Measurements from ENCODE around the gene KRT15. TPM values are rescaled to one million over a fixed set of nuclear protein-coding genes. Genes with fewer than 3 reads are reported as not detected.

The KRT15 gene
- 11.1 and 18.7 TPM in 2 replicates for total RNA-seq (2014; rRNA removed; shearing (Covaris generic))

DNA sequence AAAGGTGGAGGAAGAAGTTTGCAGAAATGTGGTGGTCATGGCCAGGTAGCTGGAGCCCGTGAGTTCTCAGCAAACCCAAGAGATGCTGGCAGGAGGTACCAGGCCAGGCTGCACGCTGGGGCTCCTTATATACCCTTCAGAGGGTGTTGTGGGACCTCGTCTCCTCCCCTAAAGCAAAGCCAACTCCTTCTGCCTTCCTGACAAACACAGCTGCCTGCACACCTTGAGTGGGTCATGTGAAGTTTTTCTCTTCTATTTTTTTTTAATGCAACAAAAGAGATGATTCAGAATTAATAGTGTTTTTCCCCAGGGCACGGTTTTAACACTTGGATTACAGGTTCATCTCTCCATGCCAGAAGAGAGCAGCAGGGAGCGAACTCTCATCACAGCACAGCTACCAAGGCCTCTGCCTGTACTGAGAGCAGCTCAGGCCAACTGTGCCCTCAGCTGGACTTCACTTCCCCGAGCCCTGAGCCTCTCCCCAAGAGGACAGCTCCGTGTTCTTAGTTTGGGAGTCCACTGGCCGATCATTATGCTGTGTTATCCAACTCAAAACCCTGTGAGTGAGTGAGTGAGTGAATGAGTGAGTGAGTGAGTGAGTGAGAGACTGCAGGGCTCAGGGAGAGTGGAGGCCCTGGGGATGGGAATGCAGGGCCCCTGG is at the start of gene KRT15:
TSS of gene KRT15 (minus strand) at position 102 of the 661 bp plus-strand sequence. CDS start at position 39, 63 bp downstream.

DNA sequence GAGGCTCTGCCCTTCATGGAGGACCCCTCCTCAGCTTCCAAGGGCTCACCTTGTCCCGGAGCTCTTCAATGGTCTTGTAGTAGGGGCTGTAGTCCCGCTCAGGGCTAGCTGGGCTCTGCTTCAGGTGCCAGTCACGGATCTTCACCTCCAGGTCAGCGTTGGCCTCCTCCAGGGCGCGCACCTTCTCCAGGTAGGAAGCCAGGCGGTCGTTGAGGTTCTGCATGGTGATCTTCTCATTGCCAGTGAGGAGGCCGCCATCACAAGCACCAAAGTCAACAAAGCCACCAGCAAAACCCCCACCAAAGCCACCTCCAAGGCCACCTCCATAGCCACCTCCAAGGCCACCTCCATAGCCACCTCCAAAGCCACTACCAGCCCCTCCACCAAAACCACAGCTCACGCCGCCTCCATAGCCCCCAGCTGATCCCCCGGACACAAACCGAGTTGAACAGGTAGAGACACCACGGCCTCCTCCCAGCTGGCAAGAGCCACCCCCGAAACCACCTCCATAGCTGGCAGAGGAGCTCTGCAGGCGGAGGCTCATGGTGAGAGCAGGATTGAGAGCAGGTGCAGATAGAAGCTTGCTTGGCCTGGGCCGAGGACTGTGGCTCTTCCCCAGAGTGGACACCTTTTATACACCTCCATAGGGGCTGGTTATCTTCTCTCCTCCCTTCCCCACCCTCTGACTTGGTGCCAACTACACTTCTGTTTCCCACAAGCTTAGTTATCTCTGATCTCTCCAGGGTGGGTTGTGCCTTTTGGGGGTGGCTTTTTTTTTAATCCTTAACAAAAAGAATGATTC is 13.5 kb downstream of the KRT15 start, which contains the start of gene KRT13:
TSS of gene KRT13 (minus strand) at position 606 of the 802 bp plus-strand sequence. CDS start at position 544, 62 bp downstream.

DNA sequence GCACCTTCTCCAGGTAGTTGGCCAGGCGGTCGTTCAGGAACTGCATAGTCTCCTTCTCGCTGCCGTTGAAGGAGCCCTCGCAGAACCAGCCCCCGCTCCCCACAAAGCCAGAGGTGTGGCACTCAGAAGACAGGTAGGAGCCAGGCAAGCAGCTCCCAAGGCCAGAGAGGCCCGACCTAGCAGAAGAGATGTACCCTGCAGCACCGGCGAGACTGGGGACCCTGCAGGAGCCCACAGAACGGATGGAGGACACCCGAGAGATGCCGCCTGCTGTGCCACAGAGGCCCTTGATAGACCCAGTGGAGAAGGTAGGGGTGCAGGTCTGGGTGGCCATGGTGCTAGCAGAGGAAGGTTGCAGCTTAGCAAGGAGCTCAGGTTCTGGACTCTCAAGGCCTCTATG is 29.2 kb downstream of the KRT15 start, which contains the start of gene KRT36:
TSS of gene KRT36 (minus strand) at position 380 of the 400 bp plus-strand sequence. CDS start at position 334, 46 bp downstream.

DNA sequence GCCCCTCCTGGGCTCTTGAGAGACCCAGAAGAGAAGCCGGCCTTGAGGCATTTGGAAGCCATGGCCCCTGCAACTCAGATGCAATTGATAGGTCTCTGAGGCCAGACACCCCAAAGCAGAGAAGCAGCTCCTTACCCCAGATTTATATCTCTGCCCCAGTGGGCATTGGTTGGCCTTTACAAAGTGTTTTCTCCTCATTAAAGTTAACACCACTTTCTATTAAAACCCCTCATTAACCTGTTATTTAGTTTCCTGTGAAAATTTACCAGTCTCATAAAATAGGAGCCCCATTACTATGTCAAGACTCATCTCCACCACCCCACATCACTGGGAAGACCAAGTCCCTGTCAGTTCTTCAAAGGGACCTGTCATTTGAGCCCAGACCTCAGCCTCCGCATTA is 37.7 kb downstream of the KRT15 start, which contains the start of gene KRT35:
TSS of gene KRT35 (minus strand) at position 116 of the 400 bp plus-strand sequence. CDS start at position 62, 54 bp downstream.

DNA sequence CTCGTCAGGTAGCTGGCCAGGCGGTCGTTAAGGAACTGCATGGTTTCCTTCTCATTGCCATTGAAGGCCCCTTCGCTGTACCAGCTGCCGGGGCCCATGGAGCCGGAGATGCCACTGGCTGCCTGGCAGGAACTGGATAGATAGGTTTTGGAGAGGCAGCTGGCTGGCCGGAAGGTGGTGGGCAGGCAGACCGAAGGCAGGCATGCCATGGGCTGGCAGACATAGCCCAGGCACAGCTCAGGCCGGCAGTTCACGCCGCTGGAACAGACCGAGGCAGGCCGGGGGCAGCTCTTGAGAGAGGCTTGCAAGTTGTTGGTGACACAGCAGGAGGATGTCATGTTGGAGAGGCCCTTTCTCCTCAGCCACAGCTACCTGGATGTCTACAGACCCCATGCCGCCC is 51.7 kb downstream of the KRT15 start, which contains the start of gene KRT32:
TSS of gene KRT32 (minus strand) at position 399 of the 400 bp plus-strand sequence. CDS start at position 338, 61 bp downstream.

Small RNA genes lying within 50 kb of the gene (small RNA-seq; reads per million reads assigned to genes)
- 3.2 reads per million, percentile 81 among the genes with 10 or more reads in this experiment for gene RNU2-32P

Other genes starting within 250 kb of the KRT15 start
- not detected in 2 replicates for gene KRTAP9-7, start 243.2 kb downstream of the KRT15 start, total RNA-seq (2014; rRNA removed; shearing (Covaris generic))
- gene KRTAP29-1, start 216.0 kb downstream of the KRT15 start, total RNA-seq (2014; rRNA removed; shearing (Covaris generic)), result not detected in 2 replicates
- not detected in 2 replicates for gene KRTAP16-1, start 209.6 kb downstream of the KRT15 start, total RNA-seq (2014; rRNA removed; shearing (Covaris generic))
- not detected in 2 replicates for gene KRTAP17-1, start 203.2 kb downstream of the KRT15 start, total RNA-seq (2014; rRNA removed; shearing (Covaris generic))
- gene KRT33A, start 168.1 kb downstream of the KRT15 start, total RNA-seq (2014; rRNA removed; shearing (Covaris generic)), result not detected in 2 replicates
- 0.29 TPM in 1 of 2 replicates, not detected in the other for gene KRT33B, start 149.1 kb downstream of the KRT15 start, total RNA-seq (2014; rRNA removed; shearing (Covaris generic))
- 0.23 and 0.77 TPM in 2 replicates for gene KRT34, start 136.6 kb downstream of the KRT15 start, total RNA-seq (2014; rRNA removed; shearing (Covaris generic))
- gene KRT31, start 121.3 kb downstream of the KRT15 start, total RNA-seq (2014; rRNA removed; shearing (Covaris generic)), result not detected in 2 replicates
- gene KRT37, start 94.3 kb downstream of the KRT15 start, total RNA-seq (2014; rRNA removed; shearing (Covaris generic)), result not detected in 2 replicates
- not detected in 2 replicates for gene KRT38, start 77.9 kb downstream of the KRT15 start, total RNA-seq (2014; rRNA removed; shearing (Covaris generic))
- gene KRT32, start 51.5 kb downstream of the KRT15 start, total RNA-seq (2014; rRNA removed; shearing (Covaris generic)), result 0.08 and 0.19 TPM in 2 replicates
- not detected in 2 replicates for gene KRT35, start 37.7 kb downstream of the KRT15 start, total RNA-seq (2014; rRNA removed; shearing (Covaris generic))
- not detected in 2 replicates for gene KRT36, start 29.0 kb downstream of the KRT15 start, total RNA-seq (2014; rRNA removed; shearing (Covaris generic))
- not detected in 2 replicates for gene KRT13, start 13.3 kb downstream of the KRT15 start, total RNA-seq (2014; rRNA removed; shearing (Covaris generic))
- gene KRT19, start 9.4 kb upstream of the KRT15 start, total RNA-seq (2014; rRNA removed; shearing (Covaris generic)), result 0.29 TPM in 1 of 2 replicates, not detected in the other
- 2.2 and 2.6 TPM in 2 replicates for gene KRT9, start 53.2 kb upstream of the KRT15 start, total RNA-seq (2014; rRNA removed; shearing (Covaris generic))
- 56.1 and 63.7 TPM in 2 replicates for gene KRT14, start 68.0 kb upstream of the KRT15 start, total RNA-seq (2014; rRNA removed; shearing (Covaris generic))
- 1.4 and 1.6 TPM in 2 replicates for gene KRT16, start 93.9 kb upstream of the KRT15 start, total RNA-seq (2014; rRNA removed; shearing (Covaris generic))
- 0.45 TPM in 2 replicates for gene KRT17, start 105.7 kb upstream of the KRT15 start, total RNA-seq (2014; rRNA removed; shearing (Covaris generic))
- 130 and 141 TPM in 2 replicates for gene EIF1, start 170.0 kb upstream of the KRT15 start, total RNA-seq (2014; rRNA removed; shearing (Covaris generic))
- not detected in 2 replicates for gene GAST, start 193.4 kb upstream of the KRT15 start, total RNA-seq (2014; rRNA removed; shearing (Covaris generic))
- 0.15 TPM in 1 of 2 replicates, not detected in the other for gene HAP1, start 215.8 kb upstream of the KRT15 start, total RNA-seq (2014; rRNA removed; shearing (Covaris generic))